NAMALWA (cell line): ENCODE measurements around the gene DCTD.

ENCODE experiments used
- DNase-seq: peaks from one replicate; pipeline ENCODE4 v3.0.0-alpha.2; 2015; ENCODE audit warnings: low spot score

DCTD gene

GRCh38 chr4:182871616-182872015 lies 45.6 kb downstream of the DCTD start:
- no peak for DNase-seq

DNA sequence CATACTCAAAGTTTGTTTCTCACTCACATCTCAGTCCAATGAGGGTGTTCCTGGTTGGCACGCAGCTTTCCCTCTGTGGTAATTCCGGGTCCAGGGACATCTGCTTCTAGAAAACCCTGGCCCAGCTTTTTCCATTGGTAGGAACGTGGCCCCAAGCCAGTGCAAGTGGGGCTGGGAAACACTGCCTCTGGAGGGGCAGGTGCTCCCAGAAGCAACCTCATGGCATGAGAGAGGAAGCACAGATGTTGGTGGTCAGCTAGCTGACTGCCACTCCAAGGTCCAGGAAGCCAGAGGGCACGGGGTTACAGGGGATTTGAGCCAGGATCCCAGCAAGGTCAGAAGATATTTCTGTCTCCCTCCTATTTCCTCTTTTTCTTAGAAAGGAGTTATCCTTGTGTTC lies 47.5 kb downstream of the DCTD start:
- DNase-seq: no peak

DNA sequence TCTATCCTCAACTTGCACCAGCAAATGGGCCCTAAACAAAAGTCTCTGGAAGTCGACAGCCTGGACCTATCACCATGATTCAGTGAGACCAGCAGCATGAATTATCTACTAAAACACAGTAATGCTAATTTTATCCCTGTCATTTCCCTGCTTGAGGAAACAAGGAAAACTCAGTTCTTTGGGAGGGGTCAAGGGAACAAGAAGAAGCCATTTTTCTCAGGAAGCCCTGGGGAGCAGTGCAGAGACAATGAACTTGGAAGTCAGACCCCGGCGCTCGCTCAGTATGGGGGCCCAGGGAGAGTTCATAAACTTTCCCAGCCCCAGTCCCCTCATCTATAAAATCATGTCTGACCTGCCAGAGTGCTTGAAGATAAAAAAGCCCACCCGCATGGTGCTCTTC lies 50.4 kb downstream of the DCTD start:
- DNase-seq: no peak

- no peak for DNase-seq
These were observed 53.7 kb downstream of the DCTD start for GRCh38 chr4:182863501-182863900.

DNA sequence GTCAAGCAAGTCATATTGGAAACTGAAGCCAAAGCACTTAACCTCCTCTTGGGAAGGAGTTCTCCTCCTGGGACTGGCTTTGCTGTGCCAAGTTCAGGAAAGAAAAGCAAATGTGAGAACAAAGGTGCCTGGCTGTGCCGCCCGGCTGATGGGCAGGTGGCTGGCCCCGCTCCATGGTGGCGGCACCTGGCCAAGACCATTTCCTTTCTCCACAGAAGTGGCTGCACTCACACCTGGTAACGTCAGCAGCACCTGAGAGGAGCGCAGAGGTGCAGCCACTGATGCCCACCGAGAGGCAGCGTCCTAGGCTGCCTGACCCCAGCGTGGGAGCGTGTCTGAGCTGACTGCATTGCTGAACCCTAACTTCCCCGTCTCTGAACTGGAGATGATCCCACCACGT lies 54.3 kb downstream of the DCTD start:
- no peak for DNase-seq

- DNase-seq: no peak
These were observed 54.9 kb downstream of the DCTD start for GRCh38 chr4:182862141-182862875.

DNA sequence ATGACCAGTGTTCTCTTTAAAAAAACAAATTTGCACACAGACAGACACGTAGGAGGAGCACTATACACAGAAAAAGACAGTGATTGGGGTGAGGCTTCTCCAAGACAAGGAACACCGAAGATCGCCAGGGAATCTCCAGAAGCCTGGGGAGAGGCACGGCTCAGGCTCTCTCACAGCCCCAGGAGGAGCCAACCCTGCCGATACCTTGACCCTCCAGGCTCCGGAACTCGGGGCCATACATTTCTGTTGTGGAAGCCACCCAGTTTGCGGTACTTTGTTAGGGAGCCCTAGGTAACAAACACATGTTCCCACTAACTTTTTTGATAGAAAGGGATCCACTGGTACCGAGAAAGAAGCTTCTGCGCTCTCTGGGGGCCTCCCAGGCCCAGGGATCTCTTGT lies 55.8 kb downstream of the DCTD start:
- no peak for DNase-seq

DNA sequence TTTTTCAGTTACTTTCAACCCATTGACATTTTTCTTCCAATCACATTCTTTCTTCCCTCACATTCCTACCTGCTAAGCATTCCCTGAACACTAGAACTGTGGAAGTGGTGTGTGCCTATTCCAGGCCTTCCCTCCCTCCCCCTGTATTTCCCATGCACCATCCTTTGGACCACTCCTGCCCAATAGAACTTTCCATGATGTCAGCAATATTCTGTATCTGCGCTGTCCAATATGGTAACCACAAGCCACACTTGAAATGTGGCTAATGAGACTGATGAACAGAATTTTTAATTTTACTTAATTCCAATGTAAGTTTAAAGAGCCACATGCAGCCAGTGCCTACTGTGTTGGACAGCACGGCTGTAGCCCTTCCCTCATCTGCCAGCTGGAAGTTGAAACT lies 57.5 kb downstream of the DCTD start:
- DNase-seq: no peak

GRCh38 chr4:182858711-182859110 lies 58.5 kb downstream of the DCTD start:
- DNase-seq: no peak

GRCh38 chr4:182856862-182857261 lies 60.3 kb downstream of the DCTD start:
- no peak for DNase-seq

GRCh38 chr4:182855877-182856276 lies 61.3 kb downstream of the DCTD start:
- no peak for DNase-seq

- no peak for DNase-seq
These were observed 61.9 kb downstream of the DCTD start for GRCh38 chr4:182855312-182855711.

- DNase-seq: no peak
These were observed 62.7 kb downstream of the DCTD start for GRCh38 chr4:182854466-182854865.

DNA sequence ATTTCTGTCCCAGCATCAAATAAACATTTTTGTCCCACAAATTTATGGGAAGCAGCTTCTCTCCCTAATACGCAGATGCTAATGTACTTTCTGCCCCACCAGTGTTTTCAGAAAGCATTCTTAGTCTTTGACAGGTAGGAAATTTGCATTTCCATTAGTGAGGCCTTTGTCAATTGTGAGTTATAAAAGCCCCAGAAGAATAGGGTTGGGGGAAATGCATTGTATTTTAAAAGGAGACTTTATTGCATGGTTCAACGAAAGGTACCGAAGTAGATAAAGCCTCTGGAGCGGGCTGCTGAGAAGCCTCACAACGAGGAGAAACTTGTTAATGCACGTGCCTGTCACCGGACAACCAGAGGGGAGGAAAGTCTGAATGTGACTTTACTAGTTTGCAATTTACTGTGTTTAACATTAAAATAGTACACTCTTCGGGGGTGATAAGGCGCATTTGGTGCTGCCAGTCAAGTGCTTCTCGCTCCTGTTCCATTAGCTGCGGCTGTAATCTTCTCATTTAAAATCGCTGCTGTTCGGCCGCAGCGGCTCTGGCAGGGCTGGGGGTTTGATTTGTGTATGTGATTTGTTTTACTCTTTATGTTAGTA lies 63.4 kb downstream of the DCTD start:
- DNase-seq: no peak

GRCh38 chr4:182848685-182849084 lies 68.5 kb downstream of the DCTD start:
- no peak for DNase-seq

DNA sequence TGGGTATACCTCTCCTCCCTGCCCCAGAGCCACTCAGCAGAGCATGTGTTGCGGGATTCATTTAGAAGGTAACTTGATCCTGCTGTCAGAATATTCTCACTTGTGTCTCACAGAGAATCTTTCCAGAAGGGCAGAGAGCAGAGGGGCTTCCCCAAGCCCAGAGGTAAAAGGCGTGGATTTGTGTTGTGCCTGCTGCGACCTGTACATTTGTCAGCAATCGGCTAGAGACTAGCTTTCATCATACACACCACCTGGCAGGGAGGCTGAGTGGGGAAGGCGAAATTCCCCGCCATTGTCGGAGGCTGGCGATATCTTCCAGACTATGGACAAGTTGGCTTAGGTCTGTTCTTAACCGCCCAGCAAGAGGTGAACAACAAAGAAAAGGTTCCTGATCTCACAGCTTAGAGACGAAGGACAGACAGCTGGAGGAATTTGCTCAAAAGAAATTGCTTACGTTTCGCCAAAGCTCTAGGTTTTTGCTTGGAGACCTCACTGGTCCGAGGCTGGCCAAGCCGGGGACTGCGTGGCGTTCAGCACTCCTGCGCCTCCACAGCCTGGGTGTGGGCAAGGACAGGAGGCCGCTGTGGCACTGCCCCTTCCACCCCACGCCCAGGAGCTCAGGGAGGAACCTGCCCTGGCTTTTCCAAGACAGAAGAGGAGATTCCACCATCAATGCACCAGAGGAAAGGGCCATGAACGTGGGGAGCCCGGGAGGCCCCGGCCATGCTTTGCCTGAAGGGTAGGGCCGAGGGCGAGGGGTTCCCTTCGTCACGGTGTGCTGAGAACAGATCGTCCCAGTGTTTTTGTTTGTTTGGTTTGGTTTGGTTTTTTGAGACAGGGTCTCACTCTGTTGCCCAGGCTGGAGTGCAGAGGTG lies 69.4 kb downstream of the DCTD start:
- no peak for DNase-seq

DNA sequence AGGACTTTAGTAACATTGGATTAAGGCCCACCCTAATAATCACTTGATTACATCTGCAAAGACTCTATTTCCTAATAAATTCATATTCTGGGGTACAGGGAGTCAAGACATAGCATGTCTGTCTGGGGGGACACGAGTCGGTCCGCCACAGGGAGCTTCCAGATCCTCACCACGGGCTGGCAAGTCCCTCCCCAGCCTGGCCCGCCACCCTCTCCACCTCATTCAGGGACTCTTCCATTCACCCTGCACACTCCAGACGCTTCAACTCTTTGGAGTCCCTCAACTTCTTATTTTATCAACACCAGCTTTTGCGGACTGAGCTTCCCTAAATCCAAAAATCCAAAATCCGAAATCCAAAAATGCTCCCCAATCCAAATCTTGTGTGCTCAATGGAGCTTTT lies 71.2 kb downstream of the DCTD start:
- no peak for DNase-seq

- DNase-seq: no peak
These were observed 71.6 kb downstream of the DCTD start for GRCh38 chr4:182845618-182846017.

DNA sequence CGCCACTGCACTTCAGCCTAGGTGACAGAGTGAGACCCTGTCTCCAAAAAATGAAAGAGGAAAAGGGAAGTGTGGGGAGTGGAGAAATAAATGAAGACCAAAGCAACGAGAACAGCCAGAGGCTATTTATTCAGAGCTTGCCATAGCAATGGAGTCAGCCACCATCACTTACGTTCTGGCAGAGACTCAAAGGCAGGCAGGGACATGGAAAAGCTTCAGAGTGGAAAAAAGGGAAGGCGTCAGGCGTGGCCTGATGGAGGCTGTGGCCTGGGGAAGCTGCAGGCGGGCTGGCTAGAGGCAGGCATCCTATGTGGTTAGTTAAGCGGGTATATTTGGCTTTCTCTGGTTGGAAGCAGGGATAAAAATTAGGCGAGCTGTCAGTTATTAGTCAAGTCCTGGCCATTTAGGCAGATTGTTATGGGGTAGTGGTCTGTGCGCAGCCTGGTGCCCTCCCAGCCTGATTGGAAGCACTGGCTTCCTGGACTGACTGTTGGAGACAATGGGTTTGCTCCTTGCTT lies 73.3 kb downstream of the DCTD start:
- DNase-seq: no peak

- no peak for DNase-seq
These were observed 74.3 kb downstream of the DCTD start for GRCh38 chr4:182842759-182843390.

DNA sequence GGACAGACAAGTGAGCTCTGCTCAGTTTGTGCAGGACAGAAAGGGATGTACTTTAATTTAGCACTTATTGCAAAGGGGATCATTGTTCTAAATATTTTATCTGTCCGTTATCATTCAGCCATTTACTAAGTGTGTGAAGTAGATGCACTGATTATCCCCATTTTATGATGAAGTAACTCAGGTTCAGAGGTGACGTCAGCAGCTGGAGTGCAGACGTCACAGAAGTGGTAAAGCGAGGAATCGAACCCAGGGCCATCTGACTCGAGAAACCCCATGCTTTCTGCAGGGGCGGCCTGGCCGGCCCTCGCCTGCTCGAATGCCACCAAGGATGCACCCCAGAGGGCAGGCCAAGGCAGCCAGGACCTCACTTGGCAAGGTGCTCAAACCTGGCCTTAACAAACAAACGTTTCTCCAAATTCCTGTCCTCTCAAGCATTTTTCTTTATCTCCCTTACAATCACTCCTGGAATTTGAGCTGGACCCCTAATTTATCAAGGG lies 75.0 kb downstream of the DCTD start:
- no peak for DNase-seq

DNA sequence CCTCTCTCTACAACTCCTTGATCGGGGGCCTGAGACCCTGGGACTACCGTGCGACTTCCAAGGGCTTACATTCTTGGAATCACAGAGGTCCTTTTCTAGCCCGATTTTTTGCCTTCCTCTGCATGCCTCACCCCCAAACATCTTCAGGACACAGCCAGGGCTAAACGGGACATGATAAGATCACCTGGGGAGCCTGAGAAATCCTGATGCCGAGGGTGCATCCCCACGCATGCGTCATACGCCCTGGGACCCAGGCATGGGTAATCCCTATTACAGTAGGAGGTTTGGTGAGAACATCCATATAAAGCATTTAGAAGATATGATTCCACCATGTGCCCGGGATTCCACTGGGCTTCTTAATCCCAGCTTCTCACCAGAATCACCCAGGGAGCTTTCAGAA lies 77.1 kb downstream of the DCTD start:
- no peak for DNase-seq
